Tibial nerve (tissue), 4 donors: ENCODE results near the gene ERN1. TPM values are rescaled to one million over a fixed set of nuclear protein-coding genes. Genes with fewer than 3 reads are reported as not detected.
"Not testable (repeated sequence)": the region's sequence is repeated elsewhere in the genome, so short reads cannot be mapped to it uniquely, and the experiment has no call there.

Source experiments
- DNase-seq, 2 donors: peaks; one replicate each; pipeline ENCODE4 v3.0.0-alpha.2; 2019; ENCODE audit warnings: low spot score in 2 of 2
- H3K27ac ChIP-seq, 4 donors: fragments of 200-600 bp; sonication (generic) in 3 of 4; one replicate each; pipeline ENCODE4 v1.5.1; 2017 to 2019; ENCODE audit warnings: mild to moderate bottlenecking in 1 of 4
- H3K27me3 ChIP-seq, 2 donors: fragments of 200-600 bp; sonication (generic) in 1 of 2; one replicate each; pipeline versions ENCODE4 v1.5.1 to v1.6.0; 2017 to 2019
- H3K36me3 ChIP-seq, 3 donors: fragments of 200-600 bp; sonication (generic); one replicate each; pipeline ENCODE4 v1.5.1; 2018 to 2019
- H3K4me1 ChIP-seq, 4 donors: fragments of 200-600 bp; sonication (generic) in 3 of 4; one replicate each; pipeline ENCODE4 v1.5.1; 2017 to 2019
- H3K4me3 ChIP-seq, 4 donors: fragments of 200-600 bp; sonication (generic) in 3 of 4; one replicate each; pipeline ENCODE4 v1.5.1; 2017 to 2019; ENCODE audit warnings: mild to moderate bottlenecking in 1 of 4, moderate library complexity in 1 of 4
- H3K9me3 ChIP-seq, 4 donors: fragments of 200-600 bp; sonication (generic) in 3 of 4; one replicate each; pipeline ENCODE4 v1.5.1; 2017 to 2019
- CTCF ChIP-seq, 5 experiments: fragments of 200-600 bp in 3 of 5; fragments of 450-650 bp in 2 of 5; sonication (generic) in 3 of 5; IDR thresholded peaks; one replicate each; pipeline ENCODE4 v1.5.1; 2016 to 2019; ENCODE audit warnings: antibody characterized with exemption in 5 of 5, mild to moderate bottlenecking in 3 of 5, moderate library complexity in 2 of 5
- EP300 ChIP-seq, 2 donors: sonication (generic); formaldehyde crosslinking; IDR thresholded peaks; one replicate each; pipeline ENCODE4 v1.6.1; 2017; ENCODE audit warnings: antibody characterized with exemption in 2 of 2, mild to moderate bottlenecking in 1 of 2
- POLR2A ChIP-seq, 2 donors: fragments of 450-650 bp; IDR thresholded peaks; one replicate each; pipeline ENCODE4 v1.6.1; 2017; ENCODE audit warnings: antibody characterized with exemption in 2 of 2, mild to moderate bottlenecking in 2 of 2, moderate library complexity in 2 of 2
- WGBS, 2 donors: methylation state at CpG; one replicate each; pipeline ENCODE4 v1.1.5; 2018; 5-methylcytosine and 5-hydroxymethylcytosine counted together
- total RNA-seq, 4 donors: library from RNA; depleted of rRNA; stranded (reverse); fragments of >200 nt; gene quantifications; one replicate each; pipeline ENCODE4 v1.1.0, GENCODE V29; 2016

Gene ERN1
- total RNA-seq, 4 donors from 2014 or later: 8.7 to 17.7 (median 13.5) TPM

- WGBS, 2 donors: 73 to 75% methylated on average over 3 of the region's 3 CpGs
- H3K27ac ChIP-seq: no peak overlapping the region
- no peaks in the 10 kb centered on the region for H3K9me3 ChIP-seq
- DNase-seq: no peak
- peaks cover 0 to 27% (median 19%) of the 10 kb centered on the region in 4 donors for H3K4me1 ChIP-seq
- no peaks in the 10 kb centered on the region for H3K36me3 ChIP-seq
- no peaks in the 10 kb centered on the region for H3K27me3 ChIP-seq
- TF ChIP-seq POLR2A (IDR thresholded peaks at IDR 0.05) (no peak), EP300 (IDR thresholded peaks at IDR 0.05) (no peak), CTCF (IDR thresholded peaks at IDR 0.05) (no peak)
- H3K4me3 ChIP-seq: no peak overlapping the region
Measured at GRCh38 chr17:64125937-64126336, 4.0 kb downstream of the ERN1 start.

DNA sequence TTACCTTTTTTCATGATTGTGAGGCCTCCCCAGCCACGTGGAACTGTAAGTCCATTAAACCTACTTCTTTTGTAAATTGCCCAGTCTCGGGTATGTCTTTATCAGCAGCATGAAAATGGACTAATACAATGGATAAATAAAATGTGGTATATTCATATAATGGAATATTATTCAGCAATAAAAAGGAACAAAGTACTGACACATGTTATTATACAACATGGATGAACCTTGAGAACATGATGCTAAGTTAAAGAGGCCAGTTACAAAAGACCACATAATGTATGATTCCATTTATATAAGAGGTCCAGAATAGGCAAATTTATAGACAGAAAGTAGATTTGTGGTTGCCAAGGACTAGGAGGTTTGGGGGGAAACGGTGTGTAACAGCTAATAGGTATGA, 5.3 kb downstream of the ERN1 start:
- Histone ChIP-seq H3K36me3 (no peaks in the 10 kb centered on the region), H3K4me1 (peaks cover 0 to 21% (median 17%) of the 10 kb centered on the region in 4 donors), H3K9me3 (no peaks in the 10 kb centered on the region), H3K27ac (no peak overlapping the region), H3K4me3 (no peak overlapping the region), H3K27me3 (no peaks in the 10 kb centered on the region)
- WGBS, 2 donors: 90 to 94% methylated on average over 3 of the region's 3 CpGs
- DNase-seq: no peak
- TF ChIP-seq CTCF (IDR thresholded peaks at IDR 0.05): no peak
- no peak for TF ChIP-seq POLR2A (IDR thresholded peaks at IDR 0.05)
- TF ChIP-seq EP300 (IDR thresholded peaks at IDR 0.05): no peak

DNA sequence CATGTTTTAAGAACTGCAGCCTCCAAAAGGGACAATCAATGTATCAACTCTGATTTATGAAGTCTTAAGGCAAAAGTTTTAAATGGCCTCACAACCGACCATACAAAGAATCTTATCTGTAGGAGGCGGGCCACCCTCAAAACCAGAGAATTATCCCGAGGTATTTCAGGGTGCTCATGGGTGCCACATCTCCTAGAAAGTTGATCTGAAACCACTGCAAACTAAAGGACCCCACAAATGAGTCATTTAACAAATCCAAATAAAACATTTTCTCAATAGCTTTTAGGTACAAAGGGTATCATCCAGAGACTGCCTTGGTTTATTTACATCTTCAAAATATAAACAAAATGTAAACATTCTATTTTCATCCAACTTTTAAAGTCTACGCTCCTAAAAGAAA, 6.8 kb downstream of the ERN1 start:
- WGBS, 2 donors: 83 to 87% methylated on average over 4 of the region's 4 CpGs
- TF ChIP-seq CTCF (IDR thresholded peaks at IDR 0.05) (no peak), EP300 (IDR thresholded peaks at IDR 0.05) (no peak), POLR2A (IDR thresholded peaks at IDR 0.05) (no peak)

DNA sequence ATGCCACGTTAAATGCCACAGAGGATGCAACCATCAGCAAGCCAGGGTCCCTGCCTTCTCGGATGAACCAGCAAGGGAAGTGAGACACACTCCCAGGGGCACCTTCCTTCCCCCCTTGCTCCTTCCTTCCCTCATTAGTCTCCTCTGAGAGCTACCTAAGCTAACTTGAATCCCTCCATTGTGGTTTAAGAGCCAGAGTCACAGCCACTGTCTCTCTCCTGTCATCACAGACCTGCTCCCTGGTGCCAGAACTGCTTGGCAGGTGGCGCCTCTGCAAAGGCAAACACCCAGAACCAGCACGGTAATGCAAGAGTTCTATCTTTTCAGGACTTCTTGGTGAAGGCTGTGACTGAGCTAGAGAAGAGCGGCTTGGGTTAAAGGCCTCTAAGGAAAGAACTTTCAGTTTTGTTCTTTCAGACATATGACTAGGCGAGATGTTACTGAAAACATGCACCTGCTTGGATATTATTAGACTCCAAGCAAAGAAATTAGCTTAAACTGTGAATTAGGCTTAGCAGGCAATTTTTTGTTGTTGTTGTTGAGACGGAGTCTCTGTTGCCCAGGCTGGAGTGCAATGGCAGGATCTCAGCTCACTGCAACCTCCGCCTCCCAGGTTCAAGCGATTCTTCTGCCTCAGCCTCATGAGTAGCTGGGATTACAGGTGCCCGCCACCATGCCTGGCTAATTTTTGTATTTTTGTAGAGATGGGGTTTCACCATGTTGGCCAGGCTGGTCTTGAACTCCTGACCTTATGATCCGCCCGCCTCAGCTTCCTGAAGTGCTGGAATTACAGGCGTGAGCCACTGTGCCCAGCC, 8.8 kb downstream of the ERN1 start:
- H3K9me3 ChIP-seq, H3K27me3 ChIP-seq, H3K36me3 ChIP-seq, H3K27ac ChIP-seq, DNase-seq, H3K4me3 ChIP-seq: not testable (repeated sequence)
- peaks cover 0 to 13% (median 3%) of the 10 kb centered on the region in 4 donors for H3K4me1 ChIP-seq
- WGBS, 2 donors: 92% methylated on average over 13 of the region's 13 CpGs

More for the DNA sequence above, 6.8 kb downstream of the ERN1 start:
- Histone ChIP-seq H3K27ac (no peak overlapping the region), H3K9me3 (no peaks in the 10 kb centered on the region), H3K4me3 (no peak overlapping the region), H3K4me1 (peaks cover 0 to 20% (median 7%) of the 10 kb centered on the region in 4 donors), H3K27me3 (no peaks in the 10 kb centered on the region), H3K36me3 (no peaks in the 10 kb centered on the region)
- no peak for DNase-seq

DNA sequence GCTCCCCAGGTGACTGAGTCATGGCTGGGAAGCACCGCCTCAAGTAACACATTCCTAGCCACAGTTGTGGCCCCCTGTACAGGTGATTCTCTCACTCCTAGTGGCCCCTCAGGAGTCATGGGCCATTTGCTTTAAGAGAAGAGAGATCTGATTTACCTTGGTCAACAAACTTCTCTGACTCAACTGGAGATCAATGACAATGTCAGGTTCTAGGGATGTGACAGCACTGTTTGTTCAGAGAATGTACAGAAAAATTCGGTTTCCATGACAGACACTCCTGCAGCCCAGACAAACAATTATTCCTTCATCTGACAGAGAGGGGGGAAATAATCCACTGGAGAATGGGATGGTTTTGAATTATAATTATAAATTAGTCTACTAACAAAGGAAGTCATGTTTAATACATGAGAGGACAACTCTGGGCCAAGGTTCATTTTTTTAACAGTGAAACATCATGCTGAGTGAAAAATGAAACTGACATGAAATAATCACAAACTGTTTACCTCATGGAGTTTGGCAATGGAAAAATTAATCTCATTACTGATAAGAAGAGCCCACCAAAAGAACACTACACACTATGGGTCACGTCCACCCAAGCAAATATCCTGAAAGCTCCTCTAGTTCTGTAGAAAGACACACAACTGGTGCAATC, 9.7 kb downstream of the ERN1 start:
- no peak for TF ChIP-seq EP300 (IDR thresholded peaks at IDR 0.05)
- TF ChIP-seq POLR2A (IDR thresholded peaks at IDR 0.05): no peak
- TF ChIP-seq CTCF (IDR thresholded peaks at IDR 0.05): no peak
- WGBS, 2 donors: 79 to 86% methylated on average over 3 of the region's 3 CpGs
- Histone ChIP-seq H3K9me3 (no peaks in the 10 kb centered on the region), H3K27ac (no peak overlapping the region), H3K27me3 (no peaks in the 10 kb centered on the region), H3K4me1 (peaks cover 0 to 13% (median 3%) of the 10 kb centered on the region in 4 donors), H3K36me3 (no peaks in the 10 kb centered on the region), H3K4me3 (no peak overlapping the region)
- DNase-seq: no peak
